Vagina (tissue), 2 donors: ENCODE results near the gene FARP2. TPM values are rescaled to one million over a fixed set of nuclear protein-coding genes. Genes with fewer than 3 reads are reported as not detected.
"Not testable (repeated sequence)": the region's sequence is repeated elsewhere in the genome, so short reads cannot be mapped to it uniquely, and the experiment has no call there.

Experiments used
- DNase-seq, 2 donors: peaks; one replicate each; pipeline ENCODE4 v3.0.0-alpha.2; 2017; ENCODE audit errors: extremely low spot score in 2 of 2
- H3K27ac ChIP-seq: fragments of 200-600 bp; sonication (generic); one replicate; pipeline ENCODE4 v1.5.1; 2019
- H3K27me3 ChIP-seq: fragments of 200-600 bp; sonication (generic); one replicate; pipeline ENCODE4 v1.5.1; 2019
- H3K36me3 ChIP-seq, 2 donors: fragments of 200-600 bp; sonication (generic); one replicate each; pipeline ENCODE4 v1.5.1; 2017 to 2019
- H3K4me1 ChIP-seq: fragments of 200-600 bp; sonication (generic); one replicate; pipeline ENCODE4 v1.5.1; 2019
- H3K4me3 ChIP-seq, 2 donors: fragments of 200-600 bp; sonication (generic); 1 replicate in 1 of 2; 2 replicates in 1 of 2; pipeline ENCODE4 v1.5.1; 2016 to 2019
- H3K9me3 ChIP-seq: fragments of 200-600 bp; sonication (generic); one replicate; pipeline ENCODE4 v1.5.1; 2019
- CTCF ChIP-seq, 3 experiments: fragments of 450-650 bp in 2 of 3; fragments of 200-600 bp in 1 of 3; sonication (generic) in 1 of 3; IDR thresholded peaks; one replicate each; pipeline ENCODE4 v1.5.1; 2017 to 2019; ENCODE audit warnings: antibody characterized with exemption in 3 of 3, mild to moderate bottlenecking in 2 of 3, moderate library complexity in 2 of 3
- POLR2A ChIP-seq, 2 donors: fragments of 450-650 bp; IDR thresholded peaks; one replicate each; pipeline ENCODE4 v1.6.1; 2017; ENCODE audit warnings: antibody characterized with exemption in 2 of 2, mild to moderate bottlenecking in 2 of 2, moderate library complexity in 2 of 2
- POLR2AphosphoS5 ChIP-seq, 2 donors: sonication (generic); formaldehyde crosslinking; IDR thresholded peaks; one replicate each; pipeline ENCODE4 v1.9.0; 2017; ENCODE audit warnings: antibody characterized with exemption in 2 of 2, mild to moderate bottlenecking in 2 of 2, low read depth in 1 of 2; ENCODE audit not compliant: insufficient read depth in 1 of 2
- intact Hi-C: fragments of 100-400 bp; cut with DNase I; formaldehyde crosslinking; loops from one replicate; pipeline ENCODE4 v1.15.1; 2023
- total RNA-seq: library from RNA; depleted of rRNA; stranded (reverse); fragments of >200 nt; gene quantifications from one replicate; pipeline ENCODE4 v1.2.3, GENCODE V29; 2016

FARP2 gene
- total RNA-seq, 1 donor from 2014 or later = 32.9 TPM

- Histone ChIP-seq H3K27me3 (no peaks in the 10 kb centered on the region), H3K9me3 (peaks cover 8% of the 10 kb centered on the region), H3K4me3 (no peak overlapping the region), H3K4me1 (no peaks in the 10 kb centered on the region), H3K27ac (no peak overlapping the region), H3K36me3 (peaks cover 0 to 45% of the 10 kb centered on the region in 2 donors)
- no peak for TF ChIP-seq POLR2A (IDR thresholded peaks at IDR 0.05)
- TF ChIP-seq POLR2AphosphoS5 (IDR thresholded peaks at IDR 0.05; ENCODE audit: insufficient read depth in 1 of 2, low read depth in 1 of 2) = no peak
- no peak for TF ChIP-seq CTCF (IDR thresholded peaks at IDR 0.05)
- DNase-seq = no peak
- intact Hi-C loops = no loop called here
These were observed 66.3 kb downstream of the FARP2 start for GRCh38 chr2:241422350-241422749.

GRCh38 chr2:241423489-241423888 lies 67.4 kb downstream of the FARP2 start:
- DNase-seq, H3K9me3 ChIP-seq, H3K4me3 ChIP-seq, H3K27me3 ChIP-seq, intact Hi-C loops, H3K4me1 ChIP-seq, H3K27ac ChIP-seq: not testable (repeated sequence)
- H3K36me3 ChIP-seq = peaks cover 0 to 35% of the 10 kb centered on the region in 2 donors

- H3K4me1 ChIP-seq = no peaks in the 10 kb centered on the region
- peaks cover 8% of the 10 kb centered on the region for H3K9me3 ChIP-seq
- TF ChIP-seq POLR2AphosphoS5 (IDR thresholded peaks at IDR 0.05; ENCODE audit: insufficient read depth in 1 of 2, low read depth in 1 of 2) (no peak), CTCF (IDR thresholded peaks at IDR 0.05) (no peak), POLR2A (IDR thresholded peaks at IDR 0.05) (no peak)
- H3K27me3 ChIP-seq = no peaks in the 10 kb centered on the region
- DNase-seq = no peak
- no peak overlapping the region for H3K4me3 ChIP-seq
- intact Hi-C loops = no loop called here
- H3K36me3 ChIP-seq = peaks cover 0 to 36% of the 10 kb centered on the region in 2 donors
- H3K27ac ChIP-seq = no peak overlapping the region
These were observed 69.3 kb downstream of the FARP2 start for GRCh38 chr2:241425368-241425767.

GRCh38 chr2:241430178-241430577 lies 74.1 kb downstream of the FARP2 start:
- intact Hi-C loops = no loop called here
- no peak for TF ChIP-seq CTCF (IDR thresholded peaks at IDR 0.05)
- no peak for TF ChIP-seq POLR2A (IDR thresholded peaks at IDR 0.05)
- TF ChIP-seq POLR2AphosphoS5 (IDR thresholded peaks at IDR 0.05; ENCODE audit: insufficient read depth in 1 of 2, low read depth in 1 of 2) = no peak
- H3K9me3 ChIP-seq = no peaks in the 10 kb centered on the region
- H3K36me3 ChIP-seq = peaks cover 0 to 60% of the 10 kb centered on the region in 2 donors
- DNase-seq = no peak
- H3K4me3 ChIP-seq = no peak overlapping the region
- no peaks in the 10 kb centered on the region for H3K4me1 ChIP-seq
- H3K27me3 ChIP-seq = no peaks in the 10 kb centered on the region
- H3K27ac ChIP-seq = no peak overlapping the region

GRCh38 chr2:241432824-241433448 lies 76.9 kb downstream of the FARP2 start:
- H3K4me1 ChIP-seq = no peaks in the 10 kb centered on the region
- H3K36me3 ChIP-seq = peaks cover 0 to 67% of the 10 kb centered on the region in 2 donors
- no peak overlapping the region for H3K27ac ChIP-seq
- DNase-seq = no peak
- no peak for TF ChIP-seq CTCF (IDR thresholded peaks at IDR 0.05)
- H3K27me3 ChIP-seq = no peaks in the 10 kb centered on the region
- no peak overlapping the region for H3K4me3 ChIP-seq
- intact Hi-C loops = no loop called here
- no peaks in the 10 kb centered on the region for H3K9me3 ChIP-seq
